Uterus (tissue), 2 donors: ENCODE measurements around the gene RGP1.

ENCODE experiments used
- POLR2A ChIP-seq, 2 donors: fragments of 450-650 bp; IDR thresholded peaks; one replicate each; pipeline ENCODE4 v1.6.1; 2016; ENCODE audit warnings: antibody characterized with exemption in 2 of 2, mild to moderate bottlenecking in 1 of 2, moderate library complexity in 1 of 2
- TF ChIP-seq, protein P1 (sequence below), 4 experiments: fragments of 200-600 bp in 2 of 4; fragments of 450-650 bp in 2 of 4; sonication (generic) in 2 of 4; IDR thresholded peaks; one replicate each; pipeline ENCODE4 v1.5.1; 2016 to 2019; ENCODE audit warnings: antibody characterized with exemption in 4 of 4, mild to moderate bottlenecking in 2 of 4, moderate library complexity in 1 of 4

DNA sequence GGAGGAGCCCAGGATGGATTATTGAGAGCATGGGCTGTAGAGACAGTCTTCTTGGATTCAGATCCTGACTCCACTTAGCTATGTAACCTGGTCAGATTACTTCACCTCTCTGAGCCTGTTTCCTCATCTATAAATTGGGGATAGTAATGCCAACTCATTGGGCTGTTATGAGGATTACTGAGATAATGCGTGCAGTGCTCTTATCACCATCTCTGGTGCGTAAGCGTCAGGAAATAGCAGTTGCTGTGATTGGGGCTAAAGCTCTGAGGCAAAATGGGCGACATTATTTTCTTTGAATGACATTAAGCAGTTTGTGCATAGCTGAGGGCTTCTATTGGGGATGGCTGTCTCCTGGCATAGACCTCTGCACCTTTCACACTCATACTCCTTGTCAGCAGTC, 6.0 kb downstream of the RGP1 start:
- no peak for TF ChIP-seq POLR2A (IDR thresholded peaks at IDR 0.05)
- TF ChIP-seq, protein P1, sequence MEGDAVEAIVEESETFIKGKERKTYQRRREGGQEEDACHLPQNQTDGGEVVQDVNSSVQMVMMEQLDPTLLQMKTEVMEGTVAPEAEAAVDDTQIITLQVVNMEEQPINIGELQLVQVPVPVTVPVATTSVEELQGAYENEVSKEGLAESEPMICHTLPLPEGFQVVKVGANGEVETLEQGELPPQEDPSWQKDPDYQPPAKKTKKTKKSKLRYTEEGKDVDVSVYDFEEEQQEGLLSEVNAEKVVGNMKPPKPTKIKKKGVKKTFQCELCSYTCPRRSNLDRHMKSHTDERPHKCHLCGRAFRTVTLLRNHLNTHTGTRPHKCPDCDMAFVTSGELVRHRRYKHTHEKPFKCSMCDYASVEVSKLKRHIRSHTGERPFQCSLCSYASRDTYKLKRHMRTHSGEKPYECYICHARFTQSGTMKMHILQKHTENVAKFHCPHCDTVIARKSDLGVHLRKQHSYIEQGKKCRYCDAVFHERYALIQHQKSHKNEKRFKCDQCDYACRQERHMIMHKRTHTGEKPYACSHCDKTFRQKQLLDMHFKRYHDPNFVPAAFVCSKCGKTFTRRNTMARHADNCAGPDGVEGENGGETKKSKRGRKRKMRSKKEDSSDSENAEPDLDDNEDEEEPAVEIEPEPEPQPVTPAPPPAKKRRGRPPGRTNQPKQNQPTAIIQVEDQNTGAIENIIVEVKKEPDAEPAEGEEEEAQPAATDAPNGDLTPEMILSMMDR (IDR thresholded peaks at IDR 0.05), result no peak
